GM06990 (cell line): Measurements from ENCODE around the gene SCYGR8.

Experiments
- DNase-seq: peaks from one replicate; pipeline ENCODE4 v3.0.0-alpha.2; 2011; ENCODE audit not compliant: insufficient read length; ENCODE audit errors: extremely low read depth
- H3K27me3 ChIP-seq: replicated peaks from 2 replicates; pipeline ENCODE4 v1.6.0; 2011; ENCODE audit warnings: low read length; ENCODE audit not compliant: control insufficient read depth, insufficient read depth
- H3K36me3 ChIP-seq: 2 replicates; pipeline ENCODE4 v1.5.1; 2011; ENCODE audit warnings: low read length; ENCODE audit not compliant: control insufficient read depth, insufficient read depth
- H3K4me3 ChIP-seq: replicated peaks from 2 replicates; pipeline ENCODE4 v1.5.1; 2011; ENCODE audit warnings: low read depth, mild to moderate bottlenecking, control low read depth, low read length
- CTCF ChIP-seq: IDR thresholded peaks from 2 replicates; pipeline ENCODE4 v1.5.1; 2011; ENCODE audit warnings: low read length, control low read depth, mild to moderate bottlenecking, inconsistent platforms; ENCODE audit not compliant: insufficient read depth, poor library complexity, severe bottlenecking

The SCYGR8 gene

DNA sequence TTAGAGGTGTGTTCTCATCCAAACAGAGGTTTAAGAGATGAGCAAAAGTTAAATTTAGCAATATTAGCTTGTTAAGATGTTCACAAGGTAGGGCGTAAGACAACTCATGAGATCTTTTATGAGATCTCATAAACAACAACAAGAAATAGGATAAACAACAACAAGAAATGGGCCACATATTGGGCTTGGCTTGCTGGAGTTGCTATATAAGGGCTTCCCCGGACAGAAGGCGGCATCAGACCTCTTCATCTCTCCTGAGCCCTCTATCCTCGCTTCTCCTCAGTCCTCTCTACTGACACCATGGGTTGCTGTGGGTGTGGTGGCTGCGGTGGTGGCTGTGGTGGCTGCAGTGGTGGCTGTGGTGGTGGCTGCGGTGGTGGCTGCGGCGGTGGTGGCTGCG is at the start of gene SCYGR8:
Gene SCYGR8 (plus strand): TSS at position 301 of the 400 bp plus-strand sequence. CDS start 0 bp downstream, at position 301.
- TF ChIP-seq CTCF = no peak
- H3K27me3 ChIP-seq = no peaks in the 10 kb centered on the region
- no peaks in the 10 kb centered on the region for H3K36me3 ChIP-seq
- DNase-seq = no peak
- H3K4me3 ChIP-seq = no peak within 1 kb of the TSS

DNA sequence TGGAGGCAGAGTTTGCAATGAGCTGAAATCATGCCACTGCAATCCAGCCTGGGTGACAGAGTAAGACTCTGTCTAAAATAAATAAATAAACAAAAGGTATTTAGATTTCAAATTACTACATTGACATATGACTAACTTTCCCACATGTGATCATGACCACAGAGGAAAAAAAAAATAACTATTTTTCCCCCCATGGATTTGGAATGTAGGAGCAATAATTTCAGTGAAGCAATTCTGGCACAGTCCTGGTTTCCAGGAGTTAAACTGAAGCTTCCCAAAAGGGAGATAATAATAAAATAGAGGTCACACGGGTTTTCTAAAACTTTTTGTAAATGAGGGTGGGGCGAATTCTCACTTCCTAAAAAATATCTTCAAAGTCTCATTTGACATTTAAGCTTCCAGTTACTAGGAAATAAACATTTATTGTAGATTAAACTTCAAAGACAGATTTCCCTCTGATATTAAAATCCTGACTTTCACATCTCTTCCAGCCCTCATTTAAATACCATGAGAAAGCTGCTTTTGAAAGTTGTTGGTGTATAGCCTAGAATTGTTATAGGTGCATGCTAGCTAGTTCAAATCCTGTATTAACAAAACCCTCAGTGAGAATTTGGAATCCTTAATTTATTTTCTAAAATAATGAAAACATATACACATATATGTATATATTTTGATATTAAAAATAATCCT is 48.6 kb upstream of the SCYGR8 start:
- no peaks in the 10 kb centered on the region for H3K27me3 ChIP-seq
- no peak for DNase-seq
- TF ChIP-seq CTCF = no peak
- no peaks in the 10 kb centered on the region for H3K36me3 ChIP-seq
- H3K4me3 ChIP-seq = no peak overlapping the region

DNA sequence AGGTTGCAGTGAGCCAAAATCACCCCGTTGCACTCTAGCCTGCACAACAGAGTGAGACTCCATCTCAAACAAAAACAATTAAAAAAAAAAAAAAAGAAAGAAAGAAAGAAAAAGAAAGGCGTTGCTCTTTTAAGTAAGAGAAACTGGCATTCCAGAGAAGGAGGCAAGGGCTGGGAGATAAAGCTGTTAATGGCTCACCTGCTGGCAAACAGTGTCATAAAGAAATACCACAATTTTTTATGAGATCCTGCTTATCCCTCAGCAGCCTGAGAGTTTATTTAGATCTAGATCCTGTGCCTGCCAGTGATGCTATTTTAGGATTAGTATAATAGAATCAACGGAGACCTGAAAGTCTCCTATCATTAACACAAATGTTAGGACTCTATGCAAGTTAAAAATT is 44.1 kb upstream of the SCYGR8 start:
- no peak for DNase-seq
- no peak for TF ChIP-seq CTCF
- Histone ChIP-seq H3K4me3 (no peak overlapping the region), H3K27me3 (no peaks in the 10 kb centered on the region), H3K36me3 (no peaks in the 10 kb centered on the region)

DNA sequence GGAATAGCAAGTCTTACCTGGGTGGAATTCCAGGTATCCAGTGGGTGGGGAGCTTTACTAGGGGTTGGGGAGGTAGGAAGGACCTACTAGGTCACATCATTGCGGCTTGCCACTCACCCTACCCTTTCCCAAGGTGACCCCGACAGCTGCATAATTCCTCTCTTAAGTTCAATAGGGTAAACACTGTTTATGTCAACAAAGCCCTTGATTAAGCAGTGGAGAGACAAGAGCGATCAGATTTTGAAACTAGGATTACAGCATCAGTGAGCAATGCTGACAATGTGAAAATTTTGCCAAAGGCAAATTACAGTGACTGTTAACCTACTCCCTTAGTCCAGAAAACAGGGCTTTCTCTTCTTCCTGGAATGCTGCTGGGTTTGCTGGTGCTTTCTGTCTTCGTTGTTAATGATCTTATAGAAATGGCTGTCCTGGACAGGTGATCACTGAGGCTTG is 42.4 kb upstream of the SCYGR8 start:
- H3K27me3 ChIP-seq = no peaks in the 10 kb centered on the region
- TF ChIP-seq CTCF = no peak
- no peak overlapping the region for H3K4me3 ChIP-seq
- no peak for DNase-seq
- no peaks in the 10 kb centered on the region for H3K36me3 ChIP-seq

DNA sequence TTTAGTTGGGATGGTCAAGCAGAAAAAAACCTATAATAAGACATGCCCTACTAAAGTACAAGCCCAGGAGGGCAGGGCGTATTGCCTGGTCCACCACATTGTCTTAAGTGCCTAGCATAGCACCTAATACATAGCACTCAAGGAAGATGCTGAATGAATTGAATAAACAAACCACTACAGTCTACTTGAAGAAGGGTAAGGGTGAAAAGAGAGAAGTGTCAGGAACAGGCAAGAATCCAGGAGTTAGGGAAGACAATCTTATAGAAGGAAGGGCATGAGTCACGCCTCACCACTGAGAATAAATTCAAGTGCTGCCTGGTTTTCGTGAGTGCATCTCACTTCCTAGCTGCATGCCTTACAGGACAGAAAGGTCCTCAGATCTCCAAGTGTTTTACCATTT is 41.7 kb upstream of the SCYGR8 start:
- TF ChIP-seq CTCF = no peak
- H3K36me3 ChIP-seq = no peaks in the 10 kb centered on the region
- H3K4me3 ChIP-seq = no peak overlapping the region
- no peaks in the 10 kb centered on the region for H3K27me3 ChIP-seq
- no peak for DNase-seq

DNA sequence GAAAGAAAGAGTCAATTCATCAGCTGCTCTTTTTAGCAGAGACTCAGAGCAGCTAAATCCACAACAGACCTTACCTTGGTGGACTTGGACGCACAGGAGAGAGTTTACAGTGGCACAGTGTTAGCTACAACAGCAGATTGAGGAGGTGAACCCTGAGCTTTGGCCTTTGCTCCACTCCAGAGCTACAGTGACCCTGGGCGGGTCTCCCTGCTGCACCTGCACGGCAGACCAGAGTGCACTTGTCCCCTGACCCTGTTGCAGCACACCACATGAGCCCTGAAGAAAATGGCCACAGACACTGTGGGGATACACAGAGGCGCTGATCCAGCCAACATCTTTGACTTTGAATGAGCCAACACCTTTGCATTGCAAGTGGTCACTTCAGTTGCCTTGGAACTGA is 38.8 kb upstream of the SCYGR8 start:
- Histone ChIP-seq H3K36me3 (no peaks in the 10 kb centered on the region), H3K4me3 (no peak overlapping the region), H3K27me3 (no peaks in the 10 kb centered on the region)
- no peak for DNase-seq
- TF ChIP-seq CTCF = no peak
